GM19455 (cell line): Measurements from ENCODE around the gene SYTL5.
A peak's percentile ranks its signal among the peaks of the same experiment; 100 is the strongest.

Source experiments
- ATAC-seq: cut with Tn5 transposase; IDR thresholded peaks from one replicate; pipeline ENCODE4 v1.9.1; 2021; ENCODE audit not compliant: unreplicated experiment

SYTL5 gene

GRCh38 chrX:38087594-38087993 is 81.2 kb downstream of the SYTL5 start:
- no peak for ATAC-seq

- ATAC-seq = no peak
Observed at GRCh38 chrX:38089173-38089982, 83.0 kb downstream of the SYTL5 start.

DNA sequence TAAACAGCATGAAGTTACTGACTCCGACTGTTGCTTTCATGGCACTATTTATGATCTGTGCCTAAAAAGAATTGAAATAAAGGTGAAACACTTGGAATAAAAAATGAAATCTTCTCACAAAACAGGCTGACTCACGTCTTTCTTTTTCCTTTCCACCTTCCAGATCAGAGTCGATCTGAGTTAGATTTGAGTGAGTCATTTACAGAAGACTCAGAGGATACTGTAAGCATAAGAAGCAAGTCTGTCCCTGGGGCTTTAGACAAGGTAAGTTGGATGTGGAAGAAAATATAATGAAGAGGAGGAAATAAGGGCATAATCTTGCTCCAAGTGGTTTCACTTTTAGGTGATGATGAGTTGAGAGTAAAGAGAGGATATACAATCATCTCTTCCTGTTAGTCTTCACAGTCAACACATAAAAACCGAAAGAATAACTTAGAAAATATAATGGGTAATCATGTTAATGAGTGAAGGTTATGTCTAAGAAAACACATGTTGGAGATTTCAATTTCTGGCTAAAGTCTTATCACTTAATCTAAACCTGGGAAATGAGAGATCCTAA is 89.7 kb downstream of the SYTL5 start:
- ATAC-seq = no peak

GRCh38 chrX:38099688-38100087 is 93.3 kb downstream of the SYTL5 start:
- no peak for ATAC-seq

DNA sequence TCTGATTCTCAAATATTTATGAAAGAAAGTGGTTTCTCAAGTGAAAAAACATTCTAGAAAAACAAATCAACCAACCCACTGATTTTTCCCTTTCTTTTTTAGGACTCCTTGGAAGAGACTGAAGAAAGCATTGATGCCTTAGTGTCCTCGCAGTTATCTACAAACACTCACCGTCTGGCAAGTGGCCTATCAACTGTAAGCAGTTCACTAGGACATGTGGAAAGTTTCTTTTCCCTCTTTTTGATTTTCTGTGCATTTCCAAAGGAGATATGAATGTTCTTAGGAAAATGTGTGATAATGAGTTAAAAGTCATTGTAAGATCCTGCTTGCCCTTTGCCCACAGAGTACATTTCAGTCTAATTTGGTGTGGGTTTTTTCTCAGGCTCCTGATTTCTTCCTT is 95.9 kb downstream of the SYTL5 start:
- no peak for ATAC-seq

DNA sequence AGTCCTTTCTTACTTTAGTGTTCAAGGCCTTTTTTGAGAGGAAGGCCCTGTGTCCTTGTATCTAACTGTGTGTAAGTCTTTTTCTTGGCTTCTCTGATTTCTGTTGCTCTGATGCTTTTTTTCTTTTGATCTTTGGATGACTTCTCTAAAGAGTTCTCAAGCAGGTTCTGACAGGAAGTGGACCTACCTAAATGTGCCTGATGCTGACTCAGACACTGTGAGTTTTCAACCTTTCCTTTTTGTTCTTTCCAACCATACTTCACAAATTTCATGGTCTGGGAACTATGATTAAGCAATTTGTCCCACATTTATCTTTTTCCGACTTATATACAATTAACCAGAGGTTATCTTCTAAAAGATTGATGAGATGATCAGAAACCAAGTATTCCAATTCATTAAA is 96.5 kb downstream of the SYTL5 start:
- no peak for ATAC-seq

GRCh38 chrX:38103857-38104812 is 97.8 kb downstream of the SYTL5 start:
- ATAC-seq = peak; percentile 90

- no peak for ATAC-seq
Observed at GRCh38 chrX:38105216-38105725, 98.9 kb downstream of the SYTL5 start.

- no peak for ATAC-seq
Observed at GRCh38 chrX:38106991-38107655, 100.8 kb downstream of the SYTL5 start.

GRCh38 chrX:38108364-38108763 is 102.0 kb downstream of the SYTL5 start:
- ATAC-seq = no peak

DNA sequence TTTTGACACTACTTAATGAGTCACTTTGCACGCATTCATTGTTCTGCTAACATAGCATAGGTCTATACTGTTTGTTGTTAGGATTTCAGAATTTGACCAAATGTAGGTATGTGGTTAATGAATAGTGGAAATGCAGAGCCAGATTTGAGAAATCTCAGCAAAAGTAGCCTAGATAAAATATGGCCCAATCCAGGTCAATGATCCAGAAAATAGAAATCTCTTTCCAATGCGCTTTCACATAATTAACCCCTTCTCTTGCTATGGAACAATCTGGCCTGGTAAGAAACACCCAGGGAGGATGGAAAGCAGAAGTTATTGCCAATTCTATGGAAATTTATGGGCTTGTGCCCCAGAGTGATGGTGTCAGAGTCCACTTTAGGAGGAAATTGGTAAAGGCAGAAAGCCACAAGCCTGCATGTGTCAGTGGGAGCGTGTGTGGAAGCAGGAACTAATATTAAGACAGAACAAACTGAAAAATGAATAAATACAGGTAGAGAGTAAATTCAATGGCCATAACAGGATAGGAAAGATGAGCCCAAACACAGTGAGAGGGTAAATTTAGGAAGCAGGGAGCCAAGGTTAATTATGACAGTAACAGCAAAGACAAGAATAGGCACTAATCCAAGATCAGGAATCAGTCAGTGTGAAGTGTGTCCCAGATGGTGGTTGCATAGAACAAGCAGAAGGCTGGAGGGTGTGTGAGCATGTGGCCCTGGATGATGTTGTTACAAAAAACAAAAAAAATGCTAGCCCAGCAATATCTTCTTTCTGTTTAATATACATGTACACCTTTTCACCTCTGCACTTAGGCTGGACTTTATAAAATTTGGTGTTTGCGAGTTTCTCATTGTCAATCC is 102.9 kb downstream of the SYTL5 start:
- ATAC-seq = no peak

GRCh38 chrX:38110231-38110630 is 103.9 kb downstream of the SYTL5 start:
- no peak for ATAC-seq

DNA sequence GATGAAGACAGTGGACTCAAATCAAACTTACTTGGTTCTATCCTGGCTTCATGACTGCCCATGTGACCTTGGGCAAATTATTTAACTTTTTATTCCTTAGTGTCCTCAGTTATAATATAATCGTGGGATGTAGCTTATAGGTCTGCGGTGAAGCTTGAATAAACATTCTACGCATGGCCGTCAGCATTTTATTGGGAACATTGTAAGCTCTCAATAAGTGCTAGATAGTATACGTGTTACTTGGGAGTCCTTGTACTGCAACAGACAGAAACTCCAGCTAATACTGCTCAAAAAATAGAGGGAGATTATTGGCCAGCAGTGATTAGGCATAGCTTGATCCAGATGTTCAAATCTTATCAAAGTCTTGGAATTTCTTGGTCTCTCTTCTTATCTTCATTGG is 104.8 kb downstream of the SYTL5 start:
- ATAC-seq = no peak

- ATAC-seq = no peak
Observed at GRCh38 chrX:38112566-38112965, 106.2 kb downstream of the SYTL5 start.

DNA sequence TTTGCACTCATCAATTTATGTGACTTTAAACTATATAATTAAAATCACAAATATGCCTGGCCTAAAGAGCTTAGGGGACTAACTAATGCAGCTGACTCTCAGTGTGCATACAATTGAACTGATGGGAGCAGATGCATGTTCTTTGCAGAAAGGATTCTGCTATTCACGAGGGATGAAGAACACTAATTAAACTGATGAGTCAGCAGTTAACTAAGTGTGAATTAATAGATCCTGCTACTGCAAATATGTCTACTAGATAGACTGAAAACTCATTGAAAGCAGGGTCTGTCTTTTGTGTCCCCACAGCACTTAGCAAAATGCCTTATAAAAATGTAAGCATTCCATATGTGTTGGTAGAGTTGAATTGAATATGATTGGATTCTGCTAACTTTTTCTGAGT is 110.4 kb downstream of the SYTL5 start:
- no peak for ATAC-seq

DNA sequence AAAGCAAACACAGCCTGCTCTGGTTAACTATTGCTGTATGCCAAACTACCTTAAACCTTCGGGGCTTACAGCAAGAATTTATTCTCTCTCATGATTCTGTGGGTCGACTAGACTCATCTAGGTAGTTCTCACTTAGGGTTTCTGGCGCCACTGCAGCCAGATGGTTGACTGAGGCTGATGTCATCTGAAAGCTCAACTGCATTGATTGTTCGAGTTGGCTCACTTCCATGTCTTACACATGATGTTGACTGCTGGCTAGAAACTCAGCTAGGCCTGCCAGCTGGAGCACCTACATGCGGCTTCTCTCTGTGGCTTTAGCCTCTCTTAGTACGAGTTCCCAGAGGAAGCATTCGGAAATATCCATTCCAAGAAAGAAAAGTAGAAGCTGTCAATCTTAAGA is 111.1 kb downstream of the SYTL5 start:
- no peak for ATAC-seq

DNA sequence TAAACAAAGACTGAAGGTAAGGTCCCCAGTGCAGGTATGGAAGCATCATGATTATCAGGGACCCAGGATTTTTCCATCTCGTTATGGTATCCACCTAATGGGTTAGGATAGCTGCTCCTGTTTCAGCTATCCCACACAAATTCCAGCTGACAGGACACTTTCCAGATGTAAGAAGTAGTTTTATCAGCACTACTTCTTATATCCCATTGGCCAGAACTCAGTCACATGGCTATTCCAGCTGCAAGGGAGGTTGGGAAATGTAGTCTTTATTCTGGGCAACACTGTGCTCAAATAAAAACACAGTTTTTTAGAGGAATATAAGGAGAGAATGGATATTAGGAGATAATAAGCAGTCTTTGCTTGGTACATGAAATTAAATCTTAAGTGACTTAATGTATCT is 117.6 kb downstream of the SYTL5 start:
- no peak for ATAC-seq

DNA sequence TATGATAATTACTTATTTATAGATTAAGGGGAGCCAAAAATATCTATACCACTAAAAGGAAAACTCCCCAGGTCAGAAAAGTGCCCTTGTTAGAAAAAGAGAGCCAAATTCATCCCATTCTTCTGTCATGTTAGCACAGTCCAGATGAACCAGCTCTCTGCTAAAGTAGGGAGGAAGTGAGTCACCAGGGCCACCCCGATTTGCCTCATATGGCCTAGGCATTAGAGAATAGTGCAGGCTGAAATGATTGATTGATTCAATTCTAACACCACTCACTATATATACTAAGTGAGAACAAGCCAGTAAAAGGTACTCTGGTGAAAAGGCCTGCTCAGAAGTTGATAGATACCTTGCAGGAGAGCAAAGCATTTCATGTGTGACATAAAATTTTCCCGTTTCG is 119.8 kb downstream of the SYTL5 start:
- no peak for ATAC-seq

- ATAC-seq = no peak
Observed at GRCh38 chrX:38127961-38128360, 121.6 kb downstream of the SYTL5 start.

GRCh38 chrX:38129366-38129765 is 123.0 kb downstream of the SYTL5 start:
- ATAC-seq = no peak
